Measurements from ENCODE around the gene MRM1. TPM values are rescaled to one million over a fixed set of nuclear protein-coding genes. Genes with fewer than 3 reads are reported as not detected.

The MRM1 gene
- polyA plus RNA-seq, 2 of the 4 experiments (the other 2 are of a cell fraction), result 12.7 to 21.7 TPM

DNA sequence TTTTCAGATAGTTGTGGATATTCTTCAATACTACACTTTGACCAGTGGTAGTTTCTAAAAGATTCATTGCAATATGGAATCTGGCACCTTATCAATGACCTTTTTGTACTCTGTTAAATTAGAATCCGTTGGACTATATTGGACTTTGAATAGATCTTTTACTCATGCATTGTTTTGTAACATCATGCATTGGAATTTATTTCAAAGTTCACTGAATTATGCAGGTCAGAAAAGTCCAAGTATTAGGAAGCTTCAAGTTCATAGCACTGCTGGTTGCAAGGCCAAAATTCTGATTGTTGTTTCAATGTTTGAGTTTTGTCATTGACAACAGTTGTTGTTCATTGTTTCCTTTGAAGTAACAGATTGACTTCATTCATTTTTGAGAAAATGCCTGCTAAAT lies 17.6 kb upstream of the MRM1 start:
- no peaks in the 10 kb centered on the region for H3K4me1 ChIP-seq
- H3K27ac ChIP-seq, result no peak overlapping the region
- FAIRE-seq (no peak), DNase-seq (ENCODE audit: low read depth in 1 of 2, low spot score in 1 of 2) (no peak), ATAC-seq (no peak)
- 44% methylated on average over 1 of the region's 1 CpG for WGBS (ENCODE audit: missing lambda C conversion rate)
- TF ChIP-seq, protein P1, sequence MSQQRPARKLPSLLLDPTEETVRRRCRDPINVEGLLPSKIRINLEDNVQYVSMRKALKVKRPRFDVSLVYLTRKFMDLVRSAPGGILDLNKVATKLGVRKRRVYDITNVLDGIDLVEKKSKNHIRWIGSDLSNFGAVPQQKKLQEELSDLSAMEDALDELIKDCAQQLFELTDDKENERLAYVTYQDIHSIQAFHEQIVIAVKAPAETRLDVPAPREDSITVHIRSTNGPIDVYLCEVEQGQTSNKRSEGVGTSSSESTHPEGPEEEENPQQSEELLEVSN (IDR thresholded peaks at IDR 0.05; ENCODE audit: borderline replicate concordance, low read depth), result no peak
- TF ChIP-seq, protein P2, sequence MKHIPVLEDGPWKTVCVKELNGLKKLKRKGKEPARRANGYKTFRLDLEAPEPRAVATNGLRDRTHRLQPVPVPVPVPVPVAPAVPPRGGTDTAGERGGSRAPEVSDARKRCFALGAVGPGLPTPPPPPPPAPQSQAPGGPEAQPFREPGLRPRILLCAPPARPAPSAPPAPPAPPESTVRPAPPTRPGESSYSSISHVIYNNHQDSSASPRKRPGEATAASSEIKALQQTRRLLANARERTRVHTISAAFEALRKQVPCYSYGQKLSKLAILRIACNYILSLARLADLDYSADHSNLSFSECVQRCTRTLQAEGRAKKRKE (CRISPR knock-in tag; IDR thresholded peaks at IDR 0.05; ENCODE audit: low read depth), result no peak
- TF ChIP-seq CEBPB (IDR thresholded peaks at IDR 0.05), result no peak
- TF ChIP-seq ZNF302 (CRISPR knock-in tag; IDR thresholded peaks at IDR 0.05), result no peak
- TF ChIP-seq, protein P3, sequence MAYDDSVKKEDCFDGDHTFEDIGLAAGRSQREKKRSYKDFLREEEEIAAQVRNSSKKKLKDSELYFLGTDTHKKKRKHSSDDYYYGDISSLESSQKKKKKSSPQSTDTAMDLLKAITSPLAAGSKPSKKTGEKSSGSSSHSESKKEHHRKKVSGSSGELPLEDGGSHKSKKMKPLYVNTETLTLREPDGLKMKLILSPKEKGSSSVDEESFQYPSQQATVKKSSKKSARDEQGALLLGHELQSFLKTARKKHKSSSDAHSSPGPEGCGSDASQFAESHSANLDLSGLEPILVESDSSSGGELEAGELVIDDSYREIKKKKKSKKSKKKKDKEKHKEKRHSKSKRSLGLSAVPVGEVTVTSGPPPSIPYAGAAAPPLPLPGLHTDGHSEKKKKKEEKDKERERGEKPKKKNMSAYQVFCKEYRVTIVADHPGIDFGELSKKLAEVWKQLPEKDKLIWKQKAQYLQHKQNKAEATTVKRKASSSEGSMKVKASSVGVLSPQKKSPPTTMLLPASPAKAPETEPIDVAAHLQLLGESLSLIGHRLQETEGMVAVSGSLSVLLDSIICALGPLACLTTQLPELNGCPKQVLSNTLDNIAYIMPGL (CRISPR knock-in tag; IDR thresholded peaks at IDR 0.05; ENCODE audit: borderline replicate concordance), result no peak
- no peak for TF ChIP-seq HDAC2 (IDR thresholded peaks at IDR 0.05)
- no peak for TF ChIP-seq HOXA7 (CRISPR knock-in tag; IDR thresholded peaks at IDR 0.05)
- TF ChIP-seq TFCP2L1 (CRISPR knock-in tag; IDR thresholded peaks at IDR 0.05), result no peak
- TF ChIP-seq JUNB (IDR thresholded peaks at IDR 0.05), result no peak
- TF ChIP-seq PHF8 (IDR thresholded peaks at IDR 0.05; ENCODE audit: borderline replicate concordance, low read depth), result no peak
- TF ChIP-seq SMC3 (IDR thresholded peaks at IDR 0.05), result no peak
- no peak for TF ChIP-seq NFE2L2 (conservative IDR thresholded peaks at IDR 0.05; ENCODE audit: low read length)
- no peak for TF ChIP-seq SREBF2 (IDR thresholded peaks at IDR 0.05)
- no peak for TF ChIP-seq ZFP36 (IDR thresholded peaks at IDR 0.05; ENCODE audit: borderline replicate concordance, partially characterized antibody)
- TF ChIP-seq FOSL2 (IDR thresholded peaks at IDR 0.05), result no peak
- no peak for TF ChIP-seq FOSL2 (CRISPR knock-in tag; IDR thresholded peaks at IDR 0.05)
- TF ChIP-seq CHD2 (IDR thresholded peaks at IDR 0.05; ENCODE audit: low read length, partially characterized antibody), result no peak
- no peak for TF ChIP-seq BHLHE40 (IDR thresholded peaks at IDR 0.05; ENCODE audit: low read depth, low read length)
- no peak for TF ChIP-seq POLR2A (IDR thresholded peaks at IDR 0.05; ENCODE audit: low read length)
- TF ChIP-seq CBX2 (IDR thresholded peaks at IDR 0.05; ENCODE audit: borderline replicate concordance, low read depth), result no peak
- ChIA-PET POLR2A (no interaction called here), CTCF (interaction anchor here (0.8 to 1.8 kb wide), 4 partner anchors 9 to 42 kb away, joined by 3 to 7 read pairs (median 3); no protein-coding TSS in a partner anchor)
- no peak overlapping the region for H3K4me2 ChIP-seq
- H3K9me3 ChIP-seq, result no peaks in the 10 kb centered on the region
- H3K4me3 ChIP-seq, result no peak overlapping the region

DNA sequence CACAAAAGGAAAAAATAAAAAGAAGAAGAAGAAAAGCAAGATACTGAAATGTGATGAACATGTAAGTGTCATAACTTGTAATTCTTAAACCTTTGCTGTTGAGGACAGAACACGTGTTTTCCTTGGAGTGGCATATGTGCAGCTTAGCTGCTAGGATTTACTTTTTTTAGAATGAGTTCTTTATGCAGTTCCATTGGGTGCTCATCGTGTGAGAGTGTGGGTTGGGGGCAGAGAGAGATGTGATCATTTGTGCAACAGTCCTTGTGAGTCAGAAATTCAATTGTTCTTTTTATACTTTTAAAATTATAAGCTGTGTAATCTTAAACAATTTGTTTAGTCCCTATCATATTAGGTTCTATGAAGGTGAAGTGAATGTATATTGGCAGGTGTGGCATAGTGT lies 15.2 kb upstream of the MRM1 start:
- ChIA-PET CTCF (interaction anchor here (0.6 to 2.3 kb wide), 7 partner anchors 8 to 52 kb away, joined by 3 to 8 read pairs (median 3); partner anchors contain the start of genes MRM1 and MYO19), POLR2A (interaction anchor here (2.0 kb wide), 1 partner anchor 41 kb away, joined by 5 read pairs; the partner anchor contains the start of gene GGNBP2)
- ATAC-seq, result no peak
- WGBS (ENCODE audit: missing lambda C conversion rate), result 81% methylated on average over 2 of the region's 2 CpGs
- TF ChIP-seq KDM5A (IDR thresholded peaks at IDR 0.05), result no peak
- no peak for TF ChIP-seq FOXS1 (CRISPR knock-in tag; IDR thresholded peaks at IDR 0.05)
- TF ChIP-seq, protein P4, sequence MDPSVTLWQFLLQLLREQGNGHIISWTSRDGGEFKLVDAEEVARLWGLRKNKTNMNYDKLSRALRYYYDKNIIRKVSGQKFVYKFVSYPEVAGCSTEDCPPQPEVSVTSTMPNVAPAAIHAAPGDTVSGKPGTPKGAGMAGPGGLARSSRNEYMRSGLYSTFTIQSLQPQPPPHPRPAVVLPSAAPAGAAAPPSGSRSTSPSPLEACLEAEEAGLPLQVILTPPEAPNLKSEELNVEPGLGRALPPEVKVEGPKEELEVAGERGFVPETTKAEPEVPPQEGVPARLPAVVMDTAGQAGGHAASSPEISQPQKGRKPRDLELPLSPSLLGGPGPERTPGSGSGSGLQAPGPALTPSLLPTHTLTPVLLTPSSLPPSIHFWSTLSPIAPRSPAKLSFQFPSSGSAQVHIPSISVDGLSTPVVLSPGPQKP (IDR thresholded peaks at IDR 0.05; ENCODE audit: low read depth, low read length), result no peak
- TF ChIP-seq RCOR1 (IDR thresholded peaks at IDR 0.05; ENCODE audit: low read depth, low read length), result no peak
- TF ChIP-seq HOXB5 (CRISPR knock-in tag; IDR thresholded peaks at IDR 0.05), result no peak
- TF ChIP-seq BHLHE40 (IDR thresholded peaks at IDR 0.05; ENCODE audit: low read depth, low read length), result no peak
- TF ChIP-seq, protein P5, sequence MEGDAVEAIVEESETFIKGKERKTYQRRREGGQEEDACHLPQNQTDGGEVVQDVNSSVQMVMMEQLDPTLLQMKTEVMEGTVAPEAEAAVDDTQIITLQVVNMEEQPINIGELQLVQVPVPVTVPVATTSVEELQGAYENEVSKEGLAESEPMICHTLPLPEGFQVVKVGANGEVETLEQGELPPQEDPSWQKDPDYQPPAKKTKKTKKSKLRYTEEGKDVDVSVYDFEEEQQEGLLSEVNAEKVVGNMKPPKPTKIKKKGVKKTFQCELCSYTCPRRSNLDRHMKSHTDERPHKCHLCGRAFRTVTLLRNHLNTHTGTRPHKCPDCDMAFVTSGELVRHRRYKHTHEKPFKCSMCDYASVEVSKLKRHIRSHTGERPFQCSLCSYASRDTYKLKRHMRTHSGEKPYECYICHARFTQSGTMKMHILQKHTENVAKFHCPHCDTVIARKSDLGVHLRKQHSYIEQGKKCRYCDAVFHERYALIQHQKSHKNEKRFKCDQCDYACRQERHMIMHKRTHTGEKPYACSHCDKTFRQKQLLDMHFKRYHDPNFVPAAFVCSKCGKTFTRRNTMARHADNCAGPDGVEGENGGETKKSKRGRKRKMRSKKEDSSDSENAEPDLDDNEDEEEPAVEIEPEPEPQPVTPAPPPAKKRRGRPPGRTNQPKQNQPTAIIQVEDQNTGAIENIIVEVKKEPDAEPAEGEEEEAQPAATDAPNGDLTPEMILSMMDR (IDR thresholded peaks at IDR 0.05), result no peak
- TF ChIP-seq CBX8 (IDR thresholded peaks at IDR 0.05), result no peak
- no peak for TF ChIP-seq SMC3 (IDR thresholded peaks at IDR 0.05)
- TF ChIP-seq FOSL2 (IDR thresholded peaks at IDR 0.05), result no peak
- TF ChIP-seq FOSL2 (CRISPR knock-in tag; IDR thresholded peaks at IDR 0.05), result no peak
- Histone ChIP-seq H3K4me2 (no peak overlapping the region), H3K4me3 (no peak overlapping the region), H3K4me1 (peaks cover 4% of the 10 kb centered on the region), H3K9me3 (no peaks in the 10 kb centered on the region), H3K27ac (no peak overlapping the region)
- no peak for DNase-seq (ENCODE audit: low read depth in 1 of 2, low spot score in 1 of 2)
- FAIRE-seq, result no peak
